WERI-Rb-1 (cell line): Measurements from ENCODE around the gene ADH7.
A peak's percentile ranks its signal among the peaks of the same experiment; 100 is the strongest.

Source experiments
- DNase-seq: peaks from one replicate; pipeline ENCODE4 v3.0.0-alpha.2; 2020
- H3K27ac ChIP-seq: fragments of 250-450 bp; sonication (Bioruptor Pico); 2 replicates; pipeline ENCODE4 v1.5.1; 2020; ENCODE audit warnings: mild to moderate bottlenecking, moderate library complexity
- H3K27me3 ChIP-seq: fragments of 250-450 bp; sonication (Bioruptor Pico); 2 replicates; pipeline ENCODE4 v1.5.1; 2021; ENCODE audit warnings: mild to moderate bottlenecking, low read depth, moderate library complexity; ENCODE audit not compliant: insufficient read depth, severe bottlenecking
- H3K36me3 ChIP-seq: fragments of 250-450 bp; sonication (Bioruptor Pico); 2 replicates; pipeline ENCODE4 v1.5.1; 2020; ENCODE audit warnings: mild to moderate bottlenecking, moderate library complexity
- H3K4me3 ChIP-seq: 2 replicates; pipeline ENCODE4 v1.5.1; 2011; ENCODE audit warnings: low read depth, mild to moderate bottlenecking, control low read depth, low read length
- H3K9me3 ChIP-seq: fragments of 250-450 bp; sonication (Bioruptor Pico); 2 replicates; pipeline ENCODE4 v1.5.1; 2021; ENCODE audit warnings: mild to moderate bottlenecking, moderate library complexity; ENCODE audit not compliant: severe bottlenecking
- CTCF ChIP-seq: IDR thresholded peaks from 2 replicates; pipeline ENCODE4 v1.5.1; 2011; ENCODE audit warnings: low read depth, mild to moderate bottlenecking, control low read depth, inconsistent platforms, low read length

ADH7 gene

GRCh38 chr4:99458911-99459447 is 23.8 kb upstream of the ADH7 start:
- no peak overlapping the region for H3K27ac ChIP-seq
- no peaks in the 10 kb centered on the region for H3K36me3 ChIP-seq
- H3K4me3 ChIP-seq = no peak overlapping the region
- no peak for DNase-seq
- no peaks in the 10 kb centered on the region for H3K9me3 ChIP-seq
- no peaks in the 10 kb centered on the region for H3K27me3 ChIP-seq
- no peak for TF ChIP-seq CTCF

- H3K27ac ChIP-seq = no peak overlapping the region
- H3K27me3 ChIP-seq = no peaks in the 10 kb centered on the region
- no peak for TF ChIP-seq CTCF
- DNase-seq = no peak
- H3K4me3 ChIP-seq = no peak overlapping the region
- peaks cover 2% of the 10 kb centered on the region for H3K9me3 ChIP-seq
- no peaks in the 10 kb centered on the region for H3K36me3 ChIP-seq
Observed at GRCh38 chr4:99457676-99458075, 22.5 kb upstream of the ADH7 start.

- DNase-seq = peak; percentile 55
- no peaks in the 10 kb centered on the region for H3K36me3 ChIP-seq
- TF ChIP-seq CTCF = peak; percentile 54
- H3K9me3 ChIP-seq = peaks cover 6% of the 10 kb centered on the region
- no peak overlapping the region for H3K27ac ChIP-seq
- no peak overlapping the region for H3K4me3 ChIP-seq
- no peaks in the 10 kb centered on the region for H3K27me3 ChIP-seq
Observed at GRCh38 chr4:99457270-99457669, 22.1 kb upstream of the ADH7 start.

- TF ChIP-seq CTCF = no peak
- Histone ChIP-seq H3K4me3 (no peak overlapping the region), H3K27me3 (no peaks in the 10 kb centered on the region), H3K36me3 (no peaks in the 10 kb centered on the region), H3K9me3 (peaks cover 10% of the 10 kb centered on the region), H3K27ac (no peak overlapping the region)
- no peak for DNase-seq
Observed at GRCh38 chr4:99447513-99447912, 12.4 kb upstream of the ADH7 start.

GRCh38 chr4:99447079-99447478 is 11.9 kb upstream of the ADH7 start:
- no peak for TF ChIP-seq CTCF
- peak; percentile 18 for DNase-seq
- Histone ChIP-seq H3K9me3 (peaks cover 5% of the 10 kb centered on the region), H3K4me3 (no peak overlapping the region), H3K36me3 (no peaks in the 10 kb centered on the region), H3K27me3 (no peaks in the 10 kb centered on the region), H3K27ac (no peak overlapping the region)

- TF ChIP-seq CTCF = no peak
- DNase-seq = no peak
Observed at GRCh38 chr4:99438405-99438780, 3.3 kb upstream of the ADH7 start.

More at GRCh38 chr4:99438405-99438780, 3.3 kb upstream of the ADH7 start:
- Histone ChIP-seq H3K9me3 (no peaks in the 10 kb centered on the region), H3K27me3 (no peaks in the 10 kb centered on the region), H3K27ac (no peak overlapping the region), H3K36me3 (no peaks in the 10 kb centered on the region), H3K4me3 (no peak overlapping the region)
